ENCODE results near the gene HDC. TPM values are rescaled to one million over a fixed set of nuclear protein-coding genes. Genes with fewer than 3 reads are reported as not detected.

The HDC gene
- total and polyA plus RNA-seq, 10 of the 15 experiments (the other 5 are each of a cell fraction or from before 2014, with no cell fraction given) = not detected

GRCh38 chr15:50224606-50225005, 40.9 kb downstream of the HDC start:
- POLR2A ChIA-PET = no interaction called here
- Histone ChIP-seq H3K9ac (ENCODE audit: control insufficient read depth, insufficient read depth, low read length) (no peak overlapping the region), H3K36me3 (ENCODE audit: control insufficient read depth in 2 of 2, insufficient read depth in 2 of 2, low read length in 1 of 2) (no peaks in the 10 kb centered on the region; a peak in 1 of 4 replicates), H3K4me3 (no peak overlapping the region), H3K4me2 (ENCODE audit: control insufficient read depth, insufficient read depth) (no peak overlapping the region), H3K27ac (ENCODE audit: control insufficient read depth, insufficient read depth) (no peak overlapping the region), H3K4me1 (ENCODE audit: control insufficient read depth, insufficient read depth, low read length) (no peaks in the 10 kb centered on the region), H3K27me3 (replicated peaks in 1 of 2; ENCODE audit: control insufficient read depth in 2 of 2, insufficient read depth in 2 of 2, low read length in 1 of 2) (no peaks in the 10 kb centered on the region), H4K20me1 (ENCODE audit: control insufficient read depth, insufficient read depth) (no peaks in the 10 kb centered on the region), H3K9me3 (replicated peaks; ENCODE audit: control insufficient read depth, insufficient read depth, low read length) (no peaks in the 10 kb centered on the region), H3K79me2 (ENCODE audit: control insufficient read depth, insufficient read depth, low read length) (no peaks in the 10 kb centered on the region), H2AFZ (ENCODE audit: control insufficient read depth, low read depth, low read length) (no peak overlapping the region)
- no TSS peak for BruUV-seq (replicated peaks)
- CTCF ChIA-PET = interaction anchor here (0.6 kb wide), 1 partner anchor 336 kb away, joined by 3 read pairs; no protein-coding TSS in a partner anchor
- FAIRE-seq (no peak), ATAC-seq (no peak), DNase-seq (ENCODE audit: low read depth, low spot score) (no peak)
- 22% methylated on average over 5 of the region's 5 CpGs for WGBS (ENCODE audit: insufficient coverage, insufficient replicate concordance, low lambda C conversion rate, missing lambda C conversion rate)
- SMC1A ChIA-PET (ENCODE audit: uncharacterized antibody, unreplicated experiment) = no interaction called here
- no peak for TF ChIP-seq EP300 (IDR thresholded peaks at IDR 0.05; ENCODE audit: borderline replicate concordance in 1 of 2, control insufficient read depth in 1 of 2, low read depth in 2 of 2, low read length in 2 of 2)
- RAD21 ChIA-PET (ENCODE audit: unreplicated experiment) = no interaction called here
- intact Hi-C loops (cut with micrococcal nuclease; ENCODE audit: unreplicated experiment) = no loop called here
- in situ Hi-C loops (cut with MboI) = no loop called here

GRCh38 chr15:50222181-50222580, 43.3 kb downstream of the HDC start:
- no TSS peak for BruUV-seq (replicated peaks)
- no peak overlapping the region for H3K4me2 ChIP-seq (ENCODE audit: control insufficient read depth, insufficient read depth)
- H3K4me1 ChIP-seq (ENCODE audit: control insufficient read depth, insufficient read depth, low read length) = no peaks in the 10 kb centered on the region
- ChIA-PET SMC1A (ENCODE audit: uncharacterized antibody, unreplicated experiment) (no interaction called here), CTCF (no interaction called here), RAD21 (ENCODE audit: unreplicated experiment) (no interaction called here), POLR2A (no interaction called here)
- no peaks in the 10 kb centered on the region for H3K79me2 ChIP-seq (ENCODE audit: control insufficient read depth, insufficient read depth, low read length)
- H3K4me3 ChIP-seq = no peak overlapping the region
- H3K9me3 ChIP-seq (replicated peaks; ENCODE audit: control insufficient read depth, insufficient read depth, low read length) = no peaks in the 10 kb centered on the region
- H3K27ac ChIP-seq (ENCODE audit: control insufficient read depth, insufficient read depth) = no peak overlapping the region
- ATAC-seq (no peak), FAIRE-seq (no peak), DNase-seq (ENCODE audit: low read depth, low spot score) (no peak)
- H2AFZ ChIP-seq (ENCODE audit: control insufficient read depth, low read depth, low read length) = no peak overlapping the region
- WGBS (ENCODE audit: insufficient coverage, insufficient replicate concordance, low lambda C conversion rate, missing lambda C conversion rate) = 10% methylated on average over 2 of the region's 2 CpGs
- no peaks in the 10 kb centered on the region for H3K27me3 ChIP-seq (replicated peaks in 1 of 2; ENCODE audit: control insufficient read depth in 2 of 2, insufficient read depth in 2 of 2, low read length in 1 of 2)
- no peaks in the 10 kb centered on the region for H3K36me3 ChIP-seq (ENCODE audit: control insufficient read depth in 2 of 2, insufficient read depth in 2 of 2, low read length in 1 of 2)
- H3K9ac ChIP-seq (ENCODE audit: control insufficient read depth, insufficient read depth, low read length) = no peak overlapping the region
- TF ChIP-seq E2F8 (IDR thresholded peaks at IDR 0.05; ENCODE audit: low read depth, partially characterized antibody) (no peak), MYB (IDR thresholded peaks at IDR 0.05; ENCODE audit: borderline replicate concordance, low read depth, low read length) (no peak), EED (IDR thresholded peaks at IDR 0.05; ENCODE audit: low read depth) (no peak), BACH1 (IDR thresholded peaks at IDR 0.05; ENCODE audit: borderline replicate concordance) (no peak), ASH2L (IDR thresholded peaks at IDR 0.05; ENCODE audit: borderline replicate concordance, low read depth) (no peak), EGR1 (IDR thresholded peaks at IDR 0.05; ENCODE audit: borderline replicate concordance in 1 of 2, low read depth in 2 of 2, low read length in 2 of 2) (no peak), MEF2B (IDR thresholded peaks at IDR 0.05; ENCODE audit: partially characterized antibody, poor library complexity, severe bottlenecking) (no peak), NR2C2 (IDR thresholded peaks at IDR 0.05; ENCODE audit: borderline replicate concordance, control insufficient read depth, insufficient read length, low read depth) (no peak), IKZF2 (IDR thresholded peaks at IDR 0.05) (no peak), ZBED1 (IDR thresholded peaks at IDR 0.05; ENCODE audit: borderline replicate concordance) (no peak), ELK1 (IDR thresholded peaks at IDR 0.05; ENCODE audit: low read depth, low read length) (no peak), SMARCA5 (IDR thresholded peaks at IDR 0.05) (no peak)
- H4K20me1 ChIP-seq (ENCODE audit: control insufficient read depth, insufficient read depth) = no peaks in the 10 kb centered on the region
- in situ Hi-C loops (cut with MboI) (no loop called here), intact Hi-C loops (cut with micrococcal nuclease; ENCODE audit: unreplicated experiment) (no loop called here)
